HepG2 (cell line): Measurements from ENCODE around the gene RAB17. TPM values are rescaled to one million over a fixed set of nuclear protein-coding genes. Genes with fewer than 3 reads are reported as not detected.

Source experiments
- ATAC-seq: fragments of 200-7000 bp; cut with Tn5 transposase; 3 replicates; pipeline ENCODE4 v1.9.1; 2020; ENCODE audit warnings: mild to moderate bottlenecking, moderate library complexity
- BruUV-seq: library from RNA; stranded (reverse); fragments of 400-500 nt; replicated peaks from 2 replicates; lab custom pipeline; 2021; lab: Mats Ljungman, UMichigan
- CTCF ChIA-PET: fragments of 300-600 bp; formaldehyde crosslinking; extraction: SDS; loops from one replicate; lab custom pipeline; 2021; ENCODE audit warnings: low total read pairs, inconsistent platforms, low intra/inter-chr PET ratio; lab: Yijun Ruan, JAX
- POLR2A ChIA-PET: fragments of 350-600 bp; sonication (Branson Sonifier 250); formaldehyde crosslinking; loops from one replicate; lab custom pipeline; 2020; ENCODE audit warnings: antibody characterized with exemption, inconsistent platforms; lab: Yijun Ruan, JAX
- DNase-seq: peaks from one replicate; pipeline ENCODE4 v3.0.0-alpha.2; 2015; ENCODE audit warnings: low spot score
- FAIRE-seq: peaks from 3 replicates; lab custom pipeline; 2011; peaks lifted over from hg19 to GRCh38; lab: Jason Lieb, UNC
- H2AFZ ChIP-seq: one replicate; pipeline ENCODE4 v1.6.1; 2011; ENCODE audit warnings: low read length, inconsistent platforms
- H3K27ac ChIP-seq: fragments of 300-600 bp; 3 replicates; pipeline ENCODE4 v1.8.0; 2011; ENCODE audit warnings: mixed run types, mild to moderate bottlenecking, mixed read lengths, low read length, inconsistent platforms; ENCODE audit not compliant: insufficient read depth; ENCODE audit errors: extremely low read length
- H3K27me3 ChIP-seq, 2 experiments: fragments of 200-600 bp in 1 of 2; 2 replicates in 1 of 2; 3 replicates in 1 of 2; pipeline versions ENCODE4 v1.6.0 to v1.8.0; 2011; ENCODE audit warnings: low read length in 2 of 2, mild to moderate bottlenecking in 2 of 2, moderate library complexity in 2 of 2, inconsistent platforms in 1 of 2; ENCODE audit not compliant: insufficient read depth in 2 of 2, control insufficient read depth in 1 of 2
- H3K36me3 ChIP-seq, 2 experiments: fragments of 200-600 bp in 1 of 2; replicated peaks in 1 of 2; 2 replicates in 1 of 2; 3 replicates in 1 of 2; pipeline versions ENCODE4 v1.5.1 to v1.8.0; 2011; ENCODE audit warnings: low read length in 2 of 2, inconsistent platforms in 1 of 2; ENCODE audit not compliant: insufficient read depth in 2 of 2, control insufficient read depth in 1 of 2
- H3K4me1 ChIP-seq: 2 replicates; pipeline ENCODE4 v1.5.1; 2012; ENCODE audit warnings: low read length, inconsistent platforms; ENCODE audit not compliant: insufficient read depth
- H3K4me2 ChIP-seq: 2 replicates; pipeline ENCODE4 v1.6.0; 2011; ENCODE audit warnings: low read depth, low read length, inconsistent platforms
- H3K4me3 ChIP-seq, 3 experiments: fragments of 200-600 bp in 1 of 3; sonication (generic), shearing (Covaris generic) in 1 of 3; replicated peaks in 1 of 3; 2 replicates each; pipeline ENCODE4 v1.5.1; 2011 to 2016; ENCODE audit warnings: low read length in 3 of 3, inconsistent platforms in 2 of 3, low read depth in 2 of 3, mild to moderate bottlenecking in 2 of 3, control low read depth in 1 of 3, mixed read lengths in 1 of 3; ENCODE audit not compliant: insufficient read depth in 1 of 3
- H3K79me2 ChIP-seq: one replicate; pipeline ENCODE4 v1.6.1; 2011; ENCODE audit warnings: low read length, inconsistent platforms; ENCODE audit not compliant: insufficient read depth
- H3K9ac ChIP-seq: 2 replicates; pipeline ENCODE4 v1.6.0; 2011; ENCODE audit warnings: mild to moderate bottlenecking, low read depth, low read length, inconsistent platforms; ENCODE audit not compliant: insufficient read depth
- H3K9me3 ChIP-seq: 2 replicates; pipeline ENCODE4 v1.5.1; 2012; ENCODE audit warnings: mild to moderate bottlenecking, low read length
- H4K20me1 ChIP-seq: 2 replicates; pipeline ENCODE4 v1.6.0; 2011; ENCODE audit warnings: inconsistent platforms, mild to moderate bottlenecking, low read length, moderate library complexity; ENCODE audit not compliant: insufficient read depth
- AGO1 ChIP-seq: fragments of 200-400 bp; formaldehyde crosslinking; IDR thresholded peaks from 2 replicates; pipeline ENCODE4 v1.6.1; 2017; ENCODE audit warnings: mild to moderate bottlenecking, low read depth, low read length, moderate library complexity; ENCODE audit not compliant: poor library complexity, severe bottlenecking
- AGO2 ChIP-seq: fragments of 200-400 bp; formaldehyde crosslinking; optimal IDR thresholded peaks from 2 replicates; pipeline ENCODE3; 2017; ENCODE audit warnings: mild to moderate bottlenecking, low read depth, low read length, moderate library complexity
- ATAD3A ChIP-seq: sonication (generic); formaldehyde crosslinking; IDR thresholded peaks from 2 replicates; pipeline ENCODE4 v1.4.0; 2020; ENCODE audit warnings: missing genetic modification reagents
- FOSL1 ChIP-seq: sonication (generic); formaldehyde crosslinking; IDR thresholded peaks from 2 replicates; pipeline ENCODE4 v1.9.0; 2021; ENCODE audit warnings: missing genetic modification reagents, borderline replicate concordance
- GABPA ChIP-seq, 2 experiments: IDR thresholded peaks; 2 replicates each; pipeline ENCODE4 v1.6.1; 2011 to 2016; ENCODE audit warnings: low read depth in 2 of 2, low read length in 1 of 2, missing biosample characterization in 1 of 2, missing genetic modification characterization in 1 of 2
- HNRNPL ChIP-seq: fragments of 200-400 bp; formaldehyde crosslinking; IDR thresholded peaks from 2 replicates; pipeline ENCODE4 v1.6.1; 2017; ENCODE audit warnings: mild to moderate bottlenecking, low read depth, low read length
- NFKB2 ChIP-seq: sonication (generic); formaldehyde crosslinking; IDR thresholded peaks from 2 replicates; pipeline ENCODE4 v1.4.0; 2020; ENCODE audit warnings: missing genetic modification reagents, borderline replicate concordance
- PAX8 ChIP-seq: sonication (generic); formaldehyde crosslinking; IDR thresholded peaks from 2 replicates; pipeline ENCODE4 v1.8.0; 2022; ENCODE audit warnings: mild to moderate bottlenecking, missing genetic modification reagents, borderline replicate concordance
- PCBP2 ChIP-seq: fragments of 200-400 bp; formaldehyde crosslinking; optimal IDR thresholded peaks from 2 replicates; pipeline ENCODE3; 2018; ENCODE audit warnings: low read length, low read depth; ENCODE audit not compliant: poor library complexity, severe bottlenecking
- POLR2A ChIP-seq, 2 experiments: IDR thresholded peaks; 2 replicates each; pipeline ENCODE4 v1.6.1; 2011; ENCODE audit warnings: low read depth in 2 of 2, low read length in 2 of 2, mild to moderate bottlenecking in 1 of 2, moderate library complexity in 1 of 2; ENCODE audit not compliant: insufficient read depth in 1 of 2
- POLR2G ChIP-seq: fragments of 200-400 bp; formaldehyde crosslinking; IDR thresholded peaks from 2 replicates; pipeline ENCODE4 v1.6.1; 2018; ENCODE audit warnings: mild to moderate bottlenecking, low read depth, low read length, moderate library complexity
- RBFOX2 ChIP-seq: fragments of 200-400 bp; formaldehyde crosslinking; IDR thresholded peaks from 2 replicates; pipeline ENCODE4 v1.6.1; 2017; ENCODE audit warnings: low read depth, mild to moderate bottlenecking, low read length
- TBP ChIP-seq: sonication (generic); formaldehyde crosslinking; IDR thresholded peaks from 2 replicates; pipeline ENCODE4 v1.5.0; 2020; ENCODE audit warnings: missing genetic modification reagents
- TEAD2 ChIP-seq: sonication (generic); formaldehyde crosslinking; IDR thresholded peaks from 2 replicates; pipeline ENCODE4 v1.9.0; 2021; ENCODE audit warnings: missing genetic modification reagents
- ZNF329 ChIP-seq: sonication (generic); formaldehyde crosslinking; IDR thresholded peaks from 2 replicates; pipeline ENCODE4 v1.9.0; 2021; ENCODE audit warnings: low read depth, mild to moderate bottlenecking, missing genetic modification reagents
- ZNF558 ChIP-seq: sonication (generic); formaldehyde crosslinking; IDR thresholded peaks from 2 replicates; pipeline ENCODE4 v1.9.0; 2022; ENCODE audit warnings: mild to moderate bottlenecking, missing genetic modification reagents, borderline replicate concordance
- ZNF619 ChIP-seq: sonication (generic); formaldehyde crosslinking; IDR thresholded peaks from 2 replicates; pipeline ENCODE4 v1.4.0; 2020; ENCODE audit warnings: mild to moderate bottlenecking, missing genetic modification reagents
- ZNF670 ChIP-seq: sonication (generic); formaldehyde crosslinking; IDR thresholded peaks from 2 replicates; pipeline ENCODE4 v1.8.0; 2022; ENCODE audit warnings: mild to moderate bottlenecking, missing genetic modification reagents, borderline replicate concordance
- WGBS: methylation state at CpG from one replicate; pipeline ENCODE4 v1.1.6; 2017; ENCODE audit warnings: low lambda C conversion rate; 5-methylcytosine and 5-hydroxymethylcytosine counted together
- in situ Hi-C: cut with HindIII; loops from 2 replicates; pipeline ENCODE4 v1.10.0; 2017; ENCODE audit warnings: low pct_unique_long_range_greater_than_20kb; ENCODE audit not compliant: extremely low pct_ligation_motif_present
- intact Hi-C: fragments of 100-400 bp; cut with micrococcal nuclease; formaldehyde crosslinking; loops from one replicate; pipeline ENCODE4 v1.10.0; 2022; ENCODE audit not compliant: unreplicated experiment
- polyA plus RNA-seq, 8 experiments: library from polyadenylated mRNA; depleted of rRNA in 3 of 8; stranded (reverse) in 7 of 8; unstranded in 1 of 8; fragments of >200 nt; fragmentation: Illumina TruSeq in 4 of 8; extraction: Trizol in 4 of 8; gene quantifications; 2 replicates each; pipeline versions ENCODE4 v1.2.1 to v1.2.3, GENCODE V29; 2011 to 2016; ENCODE audit warnings: low read depth in 4 of 8, missing spikeins in 1 of 8, mixed read lengths in 1 of 8; ENCODE audit not compliant: insufficient read depth in 1 of 8
- total RNA-seq, 5 experiments: library from RNA; depleted of rRNA; stranded (reverse); fragments of >200 nt; fragmentation: Illumina TruSeq; extraction: Trizol; gene quantifications; 2 replicates each; pipeline ENCODE4 v1.2.3, GENCODE V29; 2016; ENCODE audit warnings: low read depth in 1 of 5
- TF ChIP-seq, protein P1 (sequence below): sonication (generic); formaldehyde crosslinking; IDR thresholded peaks from 2 replicates; pipeline ENCODE4 v1.4.0; 2020; ENCODE audit warnings: mild to moderate bottlenecking, missing genetic modification reagents
- TF ChIP-seq, protein P2 (sequence below): IDR thresholded peaks from 2 replicates; pipeline ENCODE4 v1.6.1; 2016; ENCODE audit warnings: missing genetic modification reagents, missing compliant biosample characterization
- TF ChIP-seq, protein P3 (sequence below): sonication (generic); formaldehyde crosslinking; conservative IDR thresholded peaks from 2 replicates; pipeline ENCODE4 v1.4.0; 2020; ENCODE audit warnings: missing genetic modification reagents

Gene RAB17
- total and polyA plus RNA-seq, 2 of the 13 experiments (the other 11 are each of a cell fraction or from before 2014, with no cell fraction given), result 68.0 to 124 TPM

DNA sequence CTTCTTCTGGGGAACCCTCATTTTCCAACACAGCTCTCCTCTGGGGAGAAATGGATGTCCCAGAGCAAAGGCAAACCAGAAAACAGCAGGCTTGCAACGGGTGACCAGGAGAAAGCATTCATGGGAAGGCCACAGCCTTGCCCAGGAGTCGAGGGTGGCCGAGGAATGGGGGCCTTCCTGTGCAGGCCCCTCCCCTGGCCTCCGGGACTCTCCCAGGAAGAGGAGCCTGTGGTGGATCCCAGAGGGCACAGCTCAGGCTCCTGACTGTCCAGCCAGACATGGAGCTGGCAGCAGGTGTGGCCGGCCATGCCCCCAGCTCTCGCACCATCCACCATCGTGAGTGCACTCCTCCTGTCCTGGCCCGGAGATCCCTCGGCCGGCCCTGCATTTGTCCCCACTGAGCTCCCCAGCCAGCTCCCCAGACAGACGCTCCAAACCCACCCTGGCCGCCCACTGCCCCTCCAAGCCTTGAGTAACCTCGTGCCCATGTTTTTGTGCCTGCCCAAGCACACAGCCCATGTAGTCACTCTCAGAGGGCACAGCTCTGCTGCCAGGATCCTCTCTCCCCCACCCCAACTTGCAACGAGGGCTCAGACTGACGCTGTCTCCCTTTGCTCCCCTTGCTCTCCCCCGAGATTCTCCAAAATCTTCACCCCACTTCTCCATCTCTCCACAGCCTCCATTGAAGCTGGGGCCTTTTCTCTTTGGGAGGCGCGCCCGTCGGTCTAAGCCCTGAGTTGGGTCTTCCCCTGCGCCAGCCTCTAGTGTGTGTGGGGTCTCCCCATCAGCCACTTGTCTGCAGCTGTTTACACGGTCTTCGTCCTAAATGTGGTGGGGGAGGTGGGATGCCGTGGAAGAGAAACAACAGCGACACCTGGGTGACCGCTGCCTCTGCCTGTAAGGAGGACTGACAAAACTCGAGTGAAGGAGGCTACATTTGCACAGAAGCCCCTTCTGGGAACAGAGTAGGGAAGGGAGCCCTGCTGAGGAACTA lies 14.4 kb downstream of the RAB17 start:
- in situ Hi-C loops, result no loop called here
- Histone ChIP-seq H3K27ac (no peak overlapping the region), H4K20me1 (no peaks in the 10 kb centered on the region), H3K4me2 (no peak overlapping the region), H3K27me3 (no peaks in the 10 kb centered on the region), H3K9me3 (no peaks in the 10 kb centered on the region), H2AFZ (no peak overlapping the region), H3K79me2 (no peaks in the 10 kb centered on the region), H3K4me3 (no peak overlapping the region), H3K4me1 (peaks cover 19% of the 10 kb centered on the region), H3K9ac (no peak overlapping the region), H3K36me3 (peaks cover 17 to 46% of the 10 kb centered on the region in 2 experiments)
- 89% methylated on average over 21 of the region's 27 CpGs for WGBS
- BruUV-seq, result no TSS peak
- FAIRE-seq (no peak), DNase-seq (no peak), ATAC-seq (no peak)
- CTCF ChIA-PET, result no interaction called here
- POLR2A ChIA-PET, result interaction anchor here (0.9 kb wide), 1 partner anchor 26 kb away, joined by 3 read pairs; no protein-coding TSS in a partner anchor
- intact Hi-C loops, result no loop called here
- no peak for TF ChIP-seq TEAD2 (CRISPR knock-in tag)
- TF ChIP-seq ZNF558 (CRISPR knock-in tag), result no peak
- TF ChIP-seq ZNF329, result no peak
- no peak for TF ChIP-seq ZNF619
- TF ChIP-seq FOSL1, result no peak
- TF ChIP-seq, protein P1, sequence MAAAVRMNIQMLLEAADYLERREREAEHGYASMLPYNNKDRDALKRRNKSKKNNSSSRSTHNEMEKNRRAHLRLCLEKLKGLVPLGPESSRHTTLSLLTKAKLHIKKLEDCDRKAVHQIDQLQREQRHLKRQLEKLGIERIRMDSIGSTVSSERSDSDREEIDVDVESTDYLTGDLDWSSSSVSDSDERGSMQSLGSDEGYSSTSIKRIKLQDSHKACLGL (CRISPR knock-in tag), result no peak
- peak; percentile 10; the same call in 1 of the 2 replicates for TF ChIP-seq POLR2G
- TF ChIP-seq AGO1, result peak; percentile 91
- TF ChIP-seq GABPA (IDR thresholded peaks at IDR 0.05; ENCODE audit: low read depth, low read length), result no peak
- no peak for TF ChIP-seq GABPA (CRISPR knock-in tag; IDR thresholded peaks at IDR 0.05; ENCODE audit: low read depth)
- peak in 1 of 2 experiments; percentile 27; a peak in 1 of 4 replicates for TF ChIP-seq POLR2A (IDR thresholded peaks at IDR 0.05; ENCODE audit: insufficient read depth in 1 of 2, low read depth in 2 of 2, low read length in 2 of 2)
- no peak for TF ChIP-seq ATAD3A (CRISPR knock-in tag)
- TF ChIP-seq AGO2, result peak; percentile 88
- TF ChIP-seq, protein P2, sequence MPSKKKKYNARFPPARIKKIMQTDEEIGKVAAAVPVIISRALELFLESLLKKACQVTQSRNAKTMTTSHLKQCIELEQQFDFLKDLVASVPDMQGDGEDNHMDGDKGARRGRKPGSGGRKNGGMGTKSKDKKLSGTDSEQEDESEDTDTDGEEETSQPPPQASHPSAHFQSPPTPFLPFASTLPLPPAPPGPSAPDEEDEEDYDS (CRISPR knock-in tag), result no peak
- no peak for TF ChIP-seq PCBP2
- no peak for TF ChIP-seq PAX8 (CRISPR knock-in tag)
- TF ChIP-seq ZNF670 (CRISPR knock-in tag), result no peak
- TF ChIP-seq HNRNPL, result peak; percentile 56; the same call in 1 of the 2 replicates
- TF ChIP-seq, protein P3, sequence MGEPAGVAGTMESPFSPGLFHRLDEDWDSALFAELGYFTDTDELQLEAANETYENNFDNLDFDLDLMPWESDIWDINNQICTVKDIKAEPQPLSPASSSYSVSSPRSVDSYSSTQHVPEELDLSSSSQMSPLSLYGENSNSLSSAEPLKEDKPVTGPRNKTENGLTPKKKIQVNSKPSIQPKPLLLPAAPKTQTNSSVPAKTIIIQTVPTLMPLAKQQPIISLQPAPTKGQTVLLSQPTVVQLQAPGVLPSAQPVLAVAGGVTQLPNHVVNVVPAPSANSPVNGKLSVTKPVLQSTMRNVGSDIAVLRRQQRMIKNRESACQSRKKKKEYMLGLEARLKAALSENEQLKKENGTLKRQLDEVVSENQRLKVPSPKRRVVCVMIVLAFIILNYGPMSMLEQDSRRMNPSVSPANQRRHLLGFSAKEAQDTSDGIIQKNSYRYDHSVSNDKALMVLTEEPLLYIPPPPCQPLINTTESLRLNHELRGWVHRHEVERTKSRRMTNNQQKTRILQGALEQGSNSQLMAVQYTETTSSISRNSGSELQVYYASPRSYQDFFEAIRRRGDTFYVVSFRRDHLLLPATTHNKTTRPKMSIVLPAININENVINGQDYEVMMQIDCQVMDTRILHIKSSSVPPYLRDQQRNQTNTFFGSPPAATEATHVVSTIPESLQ, result no peak
- TF ChIP-seq TBP (CRISPR knock-in tag), result no peak
- no peak for TF ChIP-seq NFKB2 (CRISPR knock-in tag)
- TF ChIP-seq RBFOX2, result peak; percentile 74
